Panc1 (cell line): ENCODE data around the gene NUTF2. TPM values are rescaled to one million over a fixed set of nuclear protein-coding genes. Genes with fewer than 3 reads are reported as not detected.

Experiments
- ATAC-seq: fragments of 200-7000 bp; cut with Tn5 transposase; 2 replicates; pipeline ENCODE4 v1.9.1; 2020; ENCODE audit warnings: mild to moderate bottlenecking, moderate library complexity
- BruUV-seq: library from RNA; stranded (reverse); fragments of 400-500 nt; replicated peaks from 2 replicates; lab custom pipeline; 2021; lab: Mats Ljungman, UMichigan
- CTCF ChIA-PET: fragments of 300-600 bp; sonication (Branson Sonifier 250); formaldehyde crosslinking; loops from one replicate; lab custom pipeline; 2022; ENCODE audit warnings: antibody characterized with exemption; lab: Charles Lee
- POLR2A ChIA-PET: fragments of 300-600 bp; sonication (Branson Sonifier 250); formaldehyde crosslinking; loops from one replicate; lab custom pipeline; 2022; ENCODE audit warnings: antibody characterized with exemption; lab: Charles Lee
- DNase-seq: peaks from one replicate; pipeline ENCODE4 v3.0.0-alpha.2; 2010; ENCODE audit warnings: low read depth, low spot score
- H3K27ac ChIP-seq: 2 replicates; pipeline ENCODE4 v1.5.1; 2011; ENCODE audit warnings: mild to moderate bottlenecking, low read length, inconsistent platforms
- H3K27me3 ChIP-seq: fragments of 200-500 bp; sonication (Bioruptor generic); 2 replicates; pipeline ENCODE4 v1.6.0; 2014; ENCODE audit warnings: low read length, inconsistent platforms; ENCODE audit not compliant: control insufficient read depth, insufficient read depth
- H3K36me3 ChIP-seq: fragments of 200-500 bp; sonication (Bioruptor generic); 2 replicates; pipeline ENCODE4 v1.5.1; 2014; ENCODE audit warnings: inconsistent platforms, mild to moderate bottlenecking, low read length, moderate library complexity; ENCODE audit not compliant: control insufficient read depth, insufficient read depth
- H3K4me1 ChIP-seq: 2 replicates; pipeline ENCODE4 v1.5.1; 2011; ENCODE audit warnings: inconsistent platforms, mild to moderate bottlenecking, low read length, moderate library complexity; ENCODE audit not compliant: control insufficient read depth, insufficient read depth
- H3K4me3 ChIP-seq, 2 experiments: 2 replicates each; pipeline ENCODE4 v1.5.1; 2011 to 2012; ENCODE audit warnings: low read depth in 2 of 2, low read length in 2 of 2, mild to moderate bottlenecking in 2 of 2, inconsistent platforms in 1 of 2, moderate library complexity in 1 of 2
- H3K9me3 ChIP-seq: fragments of 200-500 bp; sonication (Bioruptor generic); 2 replicates; pipeline ENCODE4 v1.5.1; 2014; ENCODE audit warnings: low read depth, mild to moderate bottlenecking, inconsistent platforms, low read length, moderate library complexity; ENCODE audit not compliant: control insufficient read depth, insufficient read depth
- CTCF ChIP-seq: fragments of 450-650 bp; IDR thresholded peaks from 2 replicates; pipeline ENCODE4 v1.5.1; 2017; ENCODE audit warnings: mild to moderate bottlenecking
- POLR2AphosphoS5 ChIP-seq: IDR thresholded peaks from 2 replicates; pipeline ENCODE4 v1.6.1; 2012; ENCODE audit warnings: mild to moderate bottlenecking, low read depth, low read length, moderate library complexity
- REST ChIP-seq, 2 experiments: IDR thresholded peaks; 2 replicates each; pipeline ENCODE4 v1.6.1; 2011 to 2012; ENCODE audit warnings: low read depth in 2 of 2, control low read depth in 1 of 2, low read length in 1 of 2, mild to moderate bottlenecking in 1 of 2, moderate library complexity in 1 of 2; ENCODE audit not compliant: insufficient read depth in 1 of 2
- SIN3A ChIP-seq: IDR thresholded peaks from 2 replicates; pipeline ENCODE4 v1.6.1; 2012; ENCODE audit warnings: low read depth, mild to moderate bottlenecking, low read length, moderate library complexity, borderline replicate concordance; ENCODE audit not compliant: insufficient read depth
- TCF7L2 ChIP-seq: IDR thresholded peaks from 2 replicates; pipeline ENCODE4 v1.6.1; 2011; ENCODE audit warnings: mild to moderate bottlenecking, low read depth, low read length, inconsistent platforms
- in situ Hi-C: cut with HindIII; loops from 2 replicates; pipeline ENCODE4 v1.10.0; 2016; ENCODE audit warnings: low sequenced_read_pairs, low pct_unique_long_range_greater_than_20kb
- intact Hi-C: fragments of 100-400 bp; cut with micrococcal nuclease; formaldehyde crosslinking; loops from one replicate; pipeline ENCODE4 v1.10.0; 2022; ENCODE audit not compliant: unreplicated experiment
- total RNA-seq: library from RNA; stranded (reverse); gene quantifications from one replicate; pipeline ENCODE4 v1.2.1, GENCODE V29; 2021; ENCODE audit not compliant: unreplicated experiment

The NUTF2 gene
- total RNA-seq, 1 experiment from 2014 or later = 119 TPM

GRCh38 chr16:67878846-67879245 lies 32.1 kb downstream of the NUTF2 start:
- Histone ChIP-seq H3K36me3 (no peaks in the 10 kb centered on the region; the same call in none of the 2 replicates), H3K27me3 (no peaks in the 10 kb centered on the region), H3K27ac (no peak overlapping the region), H3K4me1 (peaks cover 11% of the 10 kb centered on the region), H3K9me3 (no peaks in the 10 kb centered on the region), H3K4me3 (no peak overlapping the region)
- ChIA-PET CTCF (no interaction called here), POLR2A (no interaction called here)
- intact Hi-C loops = no loop called here
- ATAC-seq = no peak
- no TSS peak for BruUV-seq
- in situ Hi-C loops = no loop called here
- TF ChIP-seq REST (IDR thresholded peaks at IDR 0.05; ENCODE audit: insufficient read depth in 1 of 2, low read depth in 2 of 2, low read length in 1 of 2) (no peak), POLR2AphosphoS5 (no peak), TCF7L2 (no peak), CTCF (no peak), SIN3A (no peak)
- no peak for DNase-seq

DNA sequence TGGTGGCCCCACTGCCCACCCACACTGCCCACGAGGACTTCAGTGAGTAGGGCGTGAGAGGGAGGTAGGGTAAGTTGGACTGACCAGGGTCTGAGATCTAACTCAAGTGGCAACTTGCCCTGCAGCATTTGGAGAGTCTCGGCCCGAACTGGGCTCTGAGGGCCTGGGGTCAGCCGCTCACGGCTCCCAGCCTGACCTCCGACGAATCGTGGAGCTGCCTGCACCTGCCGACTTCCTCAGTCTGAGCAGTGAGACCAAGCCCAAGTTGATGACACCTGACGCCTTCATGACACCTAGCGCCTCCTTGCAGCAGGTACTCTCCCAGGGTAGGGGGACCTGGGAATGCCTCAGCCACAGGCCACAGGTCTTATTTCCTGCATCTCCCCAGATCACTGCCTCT lies 32.7 kb downstream of the NUTF2 start:
- no peak overlapping the region for H3K27ac ChIP-seq
- CTCF ChIA-PET = interaction anchor here (0.5 kb wide), 1 partner anchor 1536 kb away, joined by 3 read pairs; no protein-coding TSS in a partner anchor
- H3K4me3 ChIP-seq = no peak overlapping the region
- no peak for TF ChIP-seq CTCF
- TF ChIP-seq REST (IDR thresholded peaks at IDR 0.05; ENCODE audit: insufficient read depth in 1 of 2, low read depth in 2 of 2, low read length in 1 of 2) = no peak
- TF ChIP-seq TCF7L2 = no peak
- in situ Hi-C loops (no loop called here), intact Hi-C loops (no loop called here)
- no peaks in the 10 kb centered on the region for H3K9me3 ChIP-seq
- H3K36me3 ChIP-seq = no peaks in the 10 kb centered on the region; the same call in none of the 2 replicates
- POLR2A ChIA-PET = no interaction called here
- no peaks in the 10 kb centered on the region for H3K27me3 ChIP-seq
- no peak for ATAC-seq
- H3K4me1 ChIP-seq = peaks cover 5% of the 10 kb centered on the region
- DNase-seq = no peak
- no TSS peak for BruUV-seq
